BLaER1 treated with 17β-estradiol and CSF1 and Interleukin-3, amounts not matched to agents 10 nM and 100 nM (cell line): ENCODE data around the gene XPO4.
"Not testable (repeated sequence)": the region's sequence is repeated elsewhere in the genome, so short reads cannot be mapped to it uniquely, and the experiment has no call there.

Experiments used
- H3K27ac ChIP-seq, 11 experiments: shearing (Covaris generic); formaldehyde crosslinking; 2 replicates each; pipeline ENCODE4 v1.8.1; 2022
- H3K27me3 ChIP-seq, 11 experiments: shearing (Covaris generic); formaldehyde crosslinking; 2 replicates each; pipeline ENCODE4 v1.8.1; 2022
- H3K36me3 ChIP-seq, 11 experiments: shearing (Covaris generic); formaldehyde crosslinking; 2 replicates each; pipeline ENCODE4 v1.8.1; 2022
- H3K4me1 ChIP-seq, 10 experiments: shearing (Covaris generic); formaldehyde crosslinking; 2 replicates each; pipeline ENCODE4 v1.8.1; 2022
- H3K4me2 ChIP-seq, 11 experiments: shearing (Covaris generic); formaldehyde crosslinking; 2 replicates each; pipeline ENCODE4 v1.8.1; 2022
- H3K4me3 ChIP-seq, 10 experiments: shearing (Covaris generic); formaldehyde crosslinking; 2 replicates each; pipeline ENCODE4 v1.8.1; 2022
- H3K9ac ChIP-seq, 11 experiments: shearing (Covaris generic); formaldehyde crosslinking; 2 replicates each; pipeline ENCODE4 v1.8.1; 2022
- H3K9me3 ChIP-seq, 11 experiments: shearing (Covaris generic); formaldehyde crosslinking; replicated peaks in 1 of 11; 2 replicates each; pipeline ENCODE4 v1.8.1; 2022
- H4K20me1 ChIP-seq, 11 experiments: shearing (Covaris generic); formaldehyde crosslinking; 2 replicates each; pipeline ENCODE4 v1.8.1; 2022
- Cebpa-rat ChIP-seq, 11 experiments: shearing (Covaris generic); IDR thresholded peaks; 2 replicates each; pipeline ENCODE4 v1.8.1; 2022

The XPO4 gene

GRCh38 chr13:20894245-20894644 is 8.3 kb downstream of the XPO4 start:
- no peak overlapping the region for H3K9ac ChIP-seq
- H3K27ac ChIP-seq: no peak overlapping the region
- no peak overlapping the region for H3K4me3 ChIP-seq
- H3K4me2 ChIP-seq: no peak overlapping the region
- peaks cover 25 to 87% (median 59%) of the 10 kb centered on the region in 11 experiments for H3K36me3 ChIP-seq
- H3K27me3 ChIP-seq: no peaks in the 10 kb centered on the region
- H3K9me3 ChIP-seq: no peaks in the 10 kb centered on the region
- H4K20me1 ChIP-seq: peaks cover 67 to 100% (median 100%) of the 10 kb centered on the region in 11 experiments; a peak in 21 of 22 replicates
- H3K4me1 ChIP-seq: peaks cover 0 to 13% (median 6%) of the 10 kb centered on the region in 10 experiments; a peak in 10 of 20 replicates
- no peak for TF ChIP-seq Cebpa-rat (IDR thresholded peaks at IDR 0.05)

- no peak for TF ChIP-seq Cebpa-rat (IDR thresholded peaks at IDR 0.05)
- H3K4me1 ChIP-seq: peaks cover 0 to 13% (median 8%) of the 10 kb centered on the region in 10 experiments; a peak in 10 of 20 replicates
- peaks cover 22 to 91% (median 55%) of the 10 kb centered on the region in 11 experiments for H3K36me3 ChIP-seq
These were observed 10.8 kb downstream of the XPO4 start for GRCh38 chr13:20891768-20892167.

GRCh38 chr13:20891034-20891433 is 11.5 kb downstream of the XPO4 start:
- H3K4me2 ChIP-seq: no peak overlapping the region
- no peaks in the 10 kb centered on the region for H3K9me3 ChIP-seq
- TF ChIP-seq Cebpa-rat (IDR thresholded peaks at IDR 0.05): no peak
- peaks cover 0 to 13% (median 8%) of the 10 kb centered on the region in 10 experiments; a peak in 10 of 20 replicates for H3K4me1 ChIP-seq
- H3K9ac ChIP-seq: no peak overlapping the region
- no peak overlapping the region for H3K27ac ChIP-seq
- H3K36me3 ChIP-seq: peaks cover 22 to 98% (median 60%) of the 10 kb centered on the region in 11 experiments
- no peak overlapping the region for H3K4me3 ChIP-seq
- H3K27me3 ChIP-seq: no peaks in the 10 kb centered on the region
- H4K20me1 ChIP-seq: peaks cover 69 to 100% (median 100%) of the 10 kb centered on the region in 11 experiments; a peak in 21 of 22 replicates

More at GRCh38 chr13:20891768-20892167, 10.8 kb downstream of the XPO4 start:
- Histone ChIP-seq H3K27ac (no peak overlapping the region), H3K27me3 (no peaks in the 10 kb centered on the region), H3K9ac (no peak overlapping the region), H4K20me1 (peaks cover 73 to 100% (median 100%) of the 10 kb centered on the region in 11 experiments; a peak in 21 of 22 replicates), H3K4me2 (no peak overlapping the region), H3K4me3 (no peak overlapping the region), H3K9me3 (no peaks in the 10 kb centered on the region)

GRCh38 chr13:20890540-20890939 is 12.0 kb downstream of the XPO4 start:
- Histone ChIP-seq H4K20me1 (peaks cover 68 to 100% (median 100%) of the 10 kb centered on the region in 11 experiments; a peak in 21 of 22 replicates), H3K4me1 (peaks cover 0 to 13% (median 8%) of the 10 kb centered on the region in 10 experiments; a peak in 10 of 20 replicates), H3K36me3 (peaks cover 22 to 97% (median 60%) of the 10 kb centered on the region in 11 experiments)
- H3K27ac ChIP-seq, H3K9me3 ChIP-seq, H3K4me2 ChIP-seq, H3K27me3 ChIP-seq, H3K9ac ChIP-seq, H3K4me3 ChIP-seq: not testable (repeated sequence)
- TF ChIP-seq Cebpa-rat (IDR thresholded peaks at IDR 0.05): peak in 10 of 11 experiments; percentile 29 to 92 (median 64); a peak in 11 of 22 replicates

GRCh38 chr13:20882206-20882605 is 20.3 kb downstream of the XPO4 start:
- Histone ChIP-seq H4K20me1 (peaks cover 36 to 100% (median 94%) of the 10 kb centered on the region in 11 experiments; a peak in 20 of 22 replicates), H3K4me3 (no peak overlapping the region), H3K27me3 (no peaks in the 10 kb centered on the region), H3K27ac (no peak overlapping the region), H3K4me2 (peak overlapping the region in 3 of 11 experiments; percentile 37 to 70 (median 61); a peak in 5 of 22 replicates), H3K36me3 (peaks cover 13 to 94% (median 63%) of the 10 kb centered on the region in 11 experiments; a peak in 21 of 22 replicates), H3K4me1 (peaks cover 0 to 47% (median 13%) of the 10 kb centered on the region in 10 experiments; a peak in 14 of 20 replicates), H3K9me3 (peaks cover 0 to 38% (median 30%) of the 10 kb centered on the region in 11 experiments; a peak in 20 of 22 replicates), H3K9ac (no peak overlapping the region)
- no peak for TF ChIP-seq Cebpa-rat (IDR thresholded peaks at IDR 0.05)

- Histone ChIP-seq H3K4me2 (peak overlapping the region in 5 of 11 experiments; percentile 12 to 43 (median 30); a peak in 4 of 22 replicates), H3K4me1 (peaks cover 0 to 53% (median 10%) of the 10 kb centered on the region in 10 experiments; a peak in 14 of 20 replicates), H3K27ac (no peak overlapping the region), H3K9ac (no peak overlapping the region), H3K27me3 (no peaks in the 10 kb centered on the region), H4K20me1 (peaks cover 31 to 100% (median 92%) of the 10 kb centered on the region in 11 experiments; a peak in 20 of 22 replicates), H3K36me3 (peaks cover 0 to 68% (median 39%) of the 10 kb centered on the region in 11 experiments; a peak in 21 of 22 replicates), H3K4me3 (no peak overlapping the region), H3K9me3 (peaks cover 7 to 46% (median 37%) of the 10 kb centered on the region in 11 experiments; a peak in 21 of 22 replicates)
- no peak for TF ChIP-seq Cebpa-rat (IDR thresholded peaks at IDR 0.05)
These were observed 24.6 kb downstream of the XPO4 start for GRCh38 chr13:20877902-20878301.

GRCh38 chr13:20876802-20877201 is 25.7 kb downstream of the XPO4 start:
- H3K9me3 ChIP-seq: peaks cover 7 to 42% (median 36%) of the 10 kb centered on the region in 11 experiments; a peak in 21 of 22 replicates
- not testable (repeated sequence) for H3K27ac ChIP-seq, H3K4me3 ChIP-seq, H3K4me2 ChIP-seq, H3K9ac ChIP-seq, H3K27me3 ChIP-seq
- peaks cover 0 to 57% (median 32%) of the 10 kb centered on the region in 11 experiments; a peak in 21 of 22 replicates for H3K36me3 ChIP-seq
- H3K4me1 ChIP-seq: peaks cover 0 to 43% (median 5%) of the 10 kb centered on the region in 10 experiments; a peak in 11 of 20 replicates
- peaks cover 27 to 100% (median 92%) of the 10 kb centered on the region in 11 experiments; a peak in 20 of 22 replicates for H4K20me1 ChIP-seq

GRCh38 chr13:20874439-20874838 is 28.1 kb downstream of the XPO4 start:
- peaks cover 0 to 33% (median 5%) of the 10 kb centered on the region in 10 experiments; a peak in 11 of 20 replicates for H3K4me1 ChIP-seq
- H3K4me2 ChIP-seq, H3K4me3 ChIP-seq, H3K27ac ChIP-seq, H3K27me3 ChIP-seq, H3K9ac ChIP-seq: not testable (repeated sequence)
- H4K20me1 ChIP-seq: peaks cover 40 to 100% (median 94%) of the 10 kb centered on the region in 11 experiments; a peak in 21 of 22 replicates
- peaks cover 7 to 25% (median 20%) of the 10 kb centered on the region in 11 experiments; a peak in 20 of 22 replicates for H3K9me3 ChIP-seq
- H3K36me3 ChIP-seq: peaks cover 0 to 44% (median 18%) of the 10 kb centered on the region in 11 experiments; a peak in 19 of 22 replicates

- Histone ChIP-seq H3K27ac (no peak overlapping the region), H3K36me3 (peaks cover 0 to 36% (median 12%) of the 10 kb centered on the region in 11 experiments; a peak in 18 of 22 replicates), H3K4me3 (no peak overlapping the region), H3K4me1 (peaks cover 0 to 24% (median 5%) of the 10 kb centered on the region in 10 experiments; a peak in 11 of 20 replicates), H3K4me2 (peak overlapping the region in 2 of 11 experiments; percentile 19 to 33; a peak in 2 of 22 replicates), H3K27me3 (no peaks in the 10 kb centered on the region), H3K9ac (no peak overlapping the region), H3K9me3 (peaks cover 7 to 18% (median 15%) of the 10 kb centered on the region in 11 experiments; a peak in 20 of 22 replicates), H4K20me1 (peaks cover 40 to 100% (median 96%) of the 10 kb centered on the region in 11 experiments; a peak in 21 of 22 replicates)
- no peak for TF ChIP-seq Cebpa-rat (IDR thresholded peaks at IDR 0.05)
These were observed 29.2 kb downstream of the XPO4 start for GRCh38 chr13:20873348-20873747.
